HEK293 (cell line): ENCODE results near the gene KCNH5.
"Not testable (repeated sequence)": the region's sequence is repeated elsewhere in the genome, so short reads cannot be mapped to it uniquely, and the experiment has no call there.

Experiments used
- ZNF366 ChIP-seq: fragments of 450-650 bp; formaldehyde crosslinking; conservative IDR thresholded peaks from 2 replicates; pipeline ENCODE4 v1.5.1; 2016; ENCODE audit warnings: missing biosample characterization, missing genetic modification characterization
- ZNF660 ChIP-seq: fragments of 450-650 bp; IDR thresholded peaks from 2 replicates; pipeline ENCODE4 v1.5.1; 2018; ENCODE audit warnings: missing biosample characterization, mild to moderate bottlenecking, missing genetic modification characterization
- ZNF776 ChIP-seq: fragments of 450-650 bp; formaldehyde crosslinking; IDR thresholded peaks from 2 replicates; pipeline ENCODE4 v1.5.0; 2017; ENCODE audit warnings: missing biosample characterization, missing genetic modification characterization, borderline replicate concordance
- ZNF830 ChIP-seq: fragments of 450-650 bp; IDR thresholded peaks from 2 replicates; pipeline ENCODE4 v1.5.0; 2018; ENCODE audit warnings: missing biosample characterization, missing genetic modification characterization, low read depth, mild to moderate bottlenecking, moderate library complexity
- TF ChIP-seq, protein P1 (sequence below): fragments of 450-650 bp; formaldehyde crosslinking; IDR thresholded peaks from 2 replicates; pipeline ENCODE4 v1.5.1; 2016; ENCODE audit warnings: missing biosample characterization, missing genetic modification characterization

DNA sequence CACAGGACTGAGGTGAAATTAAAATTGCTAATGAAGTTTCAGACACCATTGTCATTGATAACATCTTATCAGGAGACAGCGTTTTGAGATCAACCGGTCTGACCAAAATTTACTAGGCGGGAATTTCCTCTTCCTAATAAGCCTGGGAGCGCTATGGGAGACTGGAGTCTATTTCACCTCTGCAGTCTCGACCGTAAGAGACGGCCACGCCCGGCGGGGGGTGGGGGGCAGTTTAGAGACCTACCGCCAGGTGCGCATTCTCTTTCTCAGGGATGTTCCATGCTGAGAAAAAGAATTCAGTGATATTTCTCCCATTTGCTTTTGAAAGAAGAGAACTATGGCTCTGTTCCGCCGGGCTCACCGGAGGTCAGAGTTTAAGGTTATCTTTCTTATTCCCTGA is 263.9 kb downstream of the KCNH5 start:
- TF ChIP-seq, protein P1, sequence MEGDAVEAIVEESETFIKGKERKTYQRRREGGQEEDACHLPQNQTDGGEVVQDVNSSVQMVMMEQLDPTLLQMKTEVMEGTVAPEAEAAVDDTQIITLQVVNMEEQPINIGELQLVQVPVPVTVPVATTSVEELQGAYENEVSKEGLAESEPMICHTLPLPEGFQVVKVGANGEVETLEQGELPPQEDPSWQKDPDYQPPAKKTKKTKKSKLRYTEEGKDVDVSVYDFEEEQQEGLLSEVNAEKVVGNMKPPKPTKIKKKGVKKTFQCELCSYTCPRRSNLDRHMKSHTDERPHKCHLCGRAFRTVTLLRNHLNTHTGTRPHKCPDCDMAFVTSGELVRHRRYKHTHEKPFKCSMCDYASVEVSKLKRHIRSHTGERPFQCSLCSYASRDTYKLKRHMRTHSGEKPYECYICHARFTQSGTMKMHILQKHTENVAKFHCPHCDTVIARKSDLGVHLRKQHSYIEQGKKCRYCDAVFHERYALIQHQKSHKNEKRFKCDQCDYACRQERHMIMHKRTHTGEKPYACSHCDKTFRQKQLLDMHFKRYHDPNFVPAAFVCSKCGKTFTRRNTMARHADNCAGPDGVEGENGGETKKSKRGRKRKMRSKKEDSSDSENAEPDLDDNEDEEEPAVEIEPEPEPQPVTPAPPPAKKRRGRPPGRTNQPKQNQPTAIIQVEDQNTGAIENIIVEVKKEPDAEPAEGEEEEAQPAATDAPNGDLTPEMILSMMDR: not testable (repeated sequence)
- not testable (repeated sequence) for TF ChIP-seq ZNF660, ZNF776, ZNF366, ZNF830 (tag by site-specific recombination)
